Measurements from ENCODE around the gene APRT. TPM values are rescaled to one million over a fixed set of nuclear protein-coding genes. Genes with fewer than 3 reads are reported as not detected.

APRT gene
- total RNA-seq, 4 donors from 2014 or later, result 56.2 to 78.7 (median 62.4) TPM

GRCh38 chr16:88759976-88760350 is 51.8 kb downstream of the APRT start:
- TF ChIP-seq POLR2A (IDR thresholded peaks at IDR 0.05), result no peak
- TF ChIP-seq, protein P1, sequence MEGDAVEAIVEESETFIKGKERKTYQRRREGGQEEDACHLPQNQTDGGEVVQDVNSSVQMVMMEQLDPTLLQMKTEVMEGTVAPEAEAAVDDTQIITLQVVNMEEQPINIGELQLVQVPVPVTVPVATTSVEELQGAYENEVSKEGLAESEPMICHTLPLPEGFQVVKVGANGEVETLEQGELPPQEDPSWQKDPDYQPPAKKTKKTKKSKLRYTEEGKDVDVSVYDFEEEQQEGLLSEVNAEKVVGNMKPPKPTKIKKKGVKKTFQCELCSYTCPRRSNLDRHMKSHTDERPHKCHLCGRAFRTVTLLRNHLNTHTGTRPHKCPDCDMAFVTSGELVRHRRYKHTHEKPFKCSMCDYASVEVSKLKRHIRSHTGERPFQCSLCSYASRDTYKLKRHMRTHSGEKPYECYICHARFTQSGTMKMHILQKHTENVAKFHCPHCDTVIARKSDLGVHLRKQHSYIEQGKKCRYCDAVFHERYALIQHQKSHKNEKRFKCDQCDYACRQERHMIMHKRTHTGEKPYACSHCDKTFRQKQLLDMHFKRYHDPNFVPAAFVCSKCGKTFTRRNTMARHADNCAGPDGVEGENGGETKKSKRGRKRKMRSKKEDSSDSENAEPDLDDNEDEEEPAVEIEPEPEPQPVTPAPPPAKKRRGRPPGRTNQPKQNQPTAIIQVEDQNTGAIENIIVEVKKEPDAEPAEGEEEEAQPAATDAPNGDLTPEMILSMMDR (IDR thresholded peaks at IDR 0.05 in 4 of 5, conservative IDR thresholded peaks at IDR 0.05 in 1 of 5), result no peak
- no peak overlapping the region for H3K4me3 ChIP-seq
- no peak overlapping the region for H3K27ac ChIP-seq
- DNase-seq (no peak), ATAC-seq (no peak)
- in situ Hi-C loops (cut with MboI; ENCODE audit: low sequenced_read_pairs in 4 of 4) (no loop called here), intact Hi-C loops (cut with DNase I; ENCODE audit: low total_unique reads) (no loop called here)
- H3K36me3 ChIP-seq, result no peaks in the 10 kb centered on the region
- H3K9me3 ChIP-seq, result no peaks in the 10 kb centered on the region
- no peaks in the 10 kb centered on the region for H3K4me1 ChIP-seq
- H3K27me3 ChIP-seq, result peaks cover 0 to 6% (median 5%) of the 10 kb centered on the region in 3 donors

Other genes starting within 250 kb of the APRT start
- 10 to 100 TPM; 10.9 to 20.5 (median 18.4) TPM for gene ZC3H18, start 241.5 kb downstream of the APRT start, total RNA-seq
- gene IL17C, start 173.4 kb downstream of the APRT start, total RNA-seq, result not detected
- gene CYBA, start 160.9 kb downstream of the APRT start, total RNA-seq, result 10 to 100 TPM in 3 of 4 donors, 1 to 10 TPM in 1; 5.1 to 33.2 (median 28.7) TPM
- 10 to 100 TPM in 3 of 4 donors, 1 to 10 TPM in 1; 9.0 to 16.3 (median 13.4) TPM for gene MVD, start 148.8 kb downstream of the APRT start, total RNA-seq
- gene SNAI3, start 125.4 kb downstream of the APRT start, total RNA-seq, result 1 to 10 TPM; 1.2 to 2.2 (median 1.6) TPM
- 10 to 100 TPM; 22.9 to 32.5 (median 26.1) TPM for gene RNF166, start 105.5 kb downstream of the APRT start, total RNA-seq
- gene CTU2, start 105.4 kb downstream of the APRT start, total RNA-seq, result 10 to 100 TPM; 11.1 to 17.7 (median 14.1) TPM
- 10 to 100 TPM in 3 of 4 donors, 1 to 10 TPM in 1; 9.0 to 37.0 (median 16.5) TPM for gene PIEZO1, start 26.7 kb downstream of the APRT start, total RNA-seq
- gene CDT1, start 8.1 kb downstream of the APRT start, total RNA-seq, result 1 to 10 TPM in 1 of 4 donors, under 1 TPM in 2, not detected in 1; 0.31 to 2.5 (median 0.42) TPM
- 10 to 100 TPM in 2 of 4 donors, 1 to 10 TPM in 2; 8.8 to 14.7 (median 10.0) TPM for gene GALNS, start 45.0 kb upstream of the APRT start, total RNA-seq
- 10 to 100 TPM; 17.8 to 27.9 (median 20.5) TPM for gene TRAPPC2L, start 45.2 kb upstream of the APRT start, total RNA-seq
- gene PABPN1L, start 54.7 kb upstream of the APRT start, total RNA-seq, result not detected
- gene CBFA2T3, start 165.3 kb upstream of the APRT start, total RNA-seq, result 1 to 10 TPM in 3 of 4 donors, under 1 TPM in 1; 0.95 to 7.3 (median 3.3) TPM